ENCODE measurements around the gene LRBA. TPM values are rescaled to one million over a fixed set of nuclear protein-coding genes. Genes with fewer than 3 reads are reported as not detected.

LRBA gene
- total and polyA plus RNA-seq, 4 experiments from 2014 or later: 17.1 to 64.5 (median 45.4) TPM

- ChIA-PET POLR2A (ENCODE audit: partially characterized antibody) (no interaction called here), CTCF (ENCODE audit: partially characterized antibody) (no interaction called here)
- Mint-ChIP-seq H3K4me1 (peaks cover 0 to 13% (median 12%) of the 10 kb centered on the region in 4 donors), H3K27me3 (no peaks in the 10 kb centered on the region), H3K36me3 (peaks cover 28 to 30% of the 10 kb centered on the region in 2 donors), H3K27ac (peak overlapping the region in 2 of 7 donors; percentile 6 to 50), H3K4me3 (no peak overlapping the region), H3K9me3 (no peaks in the 10 kb centered on the region)
- intact Hi-C loops (cut with micrococcal nuclease): no loop called here
- no peak for DNase-seq
- no peak overlapping the region for H3K27ac ChIP-seq (ENCODE audit: low read depth, low read length)
- no peaks in the 10 kb centered on the region for H3K4me1 ChIP-seq (ENCODE audit: insufficient read depth, low read length)
- H3K4me3 ChIP-seq (ENCODE audit: low read length in 2 of 2): no peak overlapping the region
- no peaks in the 10 kb centered on the region for H3K9me3 ChIP-seq (ENCODE audit: control insufficient read depth in 1 of 2, low read length in 2 of 2)
- H3K27me3 ChIP-seq (ENCODE audit: insufficient read depth, low read length): no peaks in the 10 kb centered on the region
- no peaks in the 10 kb centered on the region for H3K36me3 ChIP-seq (ENCODE audit: insufficient read depth, low read length)
Measured at GRCh38 chr4:150769845-150770244, 245.2 kb downstream of the LRBA start.

GRCh38 chr4:150769248-150769647 is 245.8 kb downstream of the LRBA start:
- intact Hi-C loops (cut with micrococcal nuclease): no loop called here
- peaks cover 0 to 2% (median 0%) of the 10 kb centered on the region in 8 donors for H3K9me3 Mint-ChIP-seq
- no peak overlapping the region for H3K27ac Mint-ChIP-seq
- ChIA-PET CTCF (ENCODE audit: partially characterized antibody) (no interaction called here), POLR2A (ENCODE audit: partially characterized antibody) (no interaction called here)
- Histone ChIP-seq H3K9me3 (ENCODE audit: control insufficient read depth in 1 of 2, low read length in 2 of 2) (no peaks in the 10 kb centered on the region), H3K4me1 (ENCODE audit: insufficient read depth, low read length) (no peaks in the 10 kb centered on the region), H3K4me3 (ENCODE audit: low read length in 2 of 2) (no peak overlapping the region), H3K27ac (ENCODE audit: low read depth, low read length) (no peak overlapping the region), H3K36me3 (ENCODE audit: insufficient read depth, low read length) (no peaks in the 10 kb centered on the region), H3K27me3 (ENCODE audit: insufficient read depth, low read length) (no peaks in the 10 kb centered on the region)
- H3K36me3 Mint-ChIP-seq: peaks cover 30% of the 10 kb centered on the region in 2 donors
- DNase-seq: no peak
- peak overlapping the region in 1 of 8 donors; percentile 29 for H3K4me3 Mint-ChIP-seq
- H3K4me1 Mint-ChIP-seq: peaks cover 0 to 13% (median 12%) of the 10 kb centered on the region in 4 donors
- no peaks in the 10 kb centered on the region for H3K27me3 Mint-ChIP-seq

GRCh38 chr4:150768497-150768896 is 246.6 kb downstream of the LRBA start:
- peaks cover 0 to 2% (median 0%) of the 10 kb centered on the region in 8 donors for H3K9me3 Mint-ChIP-seq
- no peak overlapping the region for H3K4me3 ChIP-seq (ENCODE audit: low read length in 2 of 2)
- H3K9me3 ChIP-seq (ENCODE audit: control insufficient read depth in 1 of 2, low read length in 2 of 2): no peaks in the 10 kb centered on the region
- H3K27ac Mint-ChIP-seq: no peak overlapping the region
- H3K4me1 Mint-ChIP-seq: peaks cover 0 to 14% (median 12%) of the 10 kb centered on the region in 4 donors
- H3K36me3 Mint-ChIP-seq: peaks cover 26 to 27% of the 10 kb centered on the region in 2 donors
- no peaks in the 10 kb centered on the region for H3K27me3 ChIP-seq (ENCODE audit: insufficient read depth, low read length)
- no peaks in the 10 kb centered on the region for H3K27me3 Mint-ChIP-seq
- CTCF ChIA-PET (ENCODE audit: partially characterized antibody): no interaction called here
- no peak for DNase-seq
- POLR2A ChIA-PET (ENCODE audit: partially characterized antibody): no interaction called here
- H3K36me3 ChIP-seq (ENCODE audit: insufficient read depth, low read length): no peaks in the 10 kb centered on the region
- intact Hi-C loops (cut with micrococcal nuclease): no loop called here
- no peaks in the 10 kb centered on the region for H3K4me1 ChIP-seq (ENCODE audit: insufficient read depth, low read length)
- no peak overlapping the region for H3K27ac ChIP-seq (ENCODE audit: low read depth, low read length)
- H3K4me3 Mint-ChIP-seq: no peak overlapping the region

- no peak overlapping the region for H3K4me3 ChIP-seq (ENCODE audit: low read length in 2 of 2)
- peaks cover 18 to 31% of the 10 kb centered on the region in 2 donors for H3K36me3 Mint-ChIP-seq
- no peak overlapping the region for H3K4me3 Mint-ChIP-seq
- H3K27me3 ChIP-seq (ENCODE audit: insufficient read depth, low read length): no peaks in the 10 kb centered on the region
- H3K4me1 ChIP-seq (ENCODE audit: insufficient read depth, low read length): no peaks in the 10 kb centered on the region
- H3K36me3 ChIP-seq (ENCODE audit: insufficient read depth, low read length): peaks cover 4% of the 10 kb centered on the region
- ChIA-PET CTCF (ENCODE audit: partially characterized antibody) (no interaction called here), POLR2A (ENCODE audit: partially characterized antibody) (no interaction called here)
- peaks cover 0 to 2% (median 0%) of the 10 kb centered on the region in 8 donors for H3K9me3 Mint-ChIP-seq
- DNase-seq: no peak
- no peak overlapping the region for H3K27ac ChIP-seq (ENCODE audit: low read depth, low read length)
- H3K27ac Mint-ChIP-seq: no peak overlapping the region
- peaks cover 0 to 12% (median 10%) of the 10 kb centered on the region in 4 donors for H3K4me1 Mint-ChIP-seq
- H3K9me3 ChIP-seq (ENCODE audit: control insufficient read depth in 1 of 2, low read length in 2 of 2): no peaks in the 10 kb centered on the region
- no peaks in the 10 kb centered on the region for H3K27me3 Mint-ChIP-seq
- intact Hi-C loops (cut with micrococcal nuclease): no loop called here
Measured at GRCh38 chr4:150765216-150765615, 249.9 kb downstream of the LRBA start.

- no peak for DNase-seq
- intact Hi-C loops (cut with micrococcal nuclease): no loop called here
- Mint-ChIP-seq H3K27me3 (no peaks in the 10 kb centered on the region), H3K27ac (no peak overlapping the region), H3K36me3 (peaks cover 16 to 26% of the 10 kb centered on the region in 2 donors), H3K4me3 (no peak overlapping the region), H3K9me3 (no peaks in the 10 kb centered on the region), H3K4me1 (peaks cover 0 to 14% (median 7%) of the 10 kb centered on the region in 4 donors)
- Histone ChIP-seq H3K4me3 (ENCODE audit: low read length in 2 of 2) (no peak overlapping the region), H3K9me3 (ENCODE audit: control insufficient read depth in 1 of 2, low read length in 2 of 2) (no peaks in the 10 kb centered on the region), H3K4me1 (ENCODE audit: insufficient read depth, low read length) (no peaks in the 10 kb centered on the region), H3K36me3 (ENCODE audit: insufficient read depth, low read length) (no peaks in the 10 kb centered on the region), H3K27ac (ENCODE audit: low read depth, low read length) (no peak overlapping the region), H3K27me3 (ENCODE audit: insufficient read depth, low read length) (no peaks in the 10 kb centered on the region)
- POLR2A ChIA-PET (ENCODE audit: partially characterized antibody): no interaction called here
- CTCF ChIA-PET (ENCODE audit: partially characterized antibody): no interaction called here
Measured at GRCh38 chr4:150751648-150752047, 263.4 kb downstream of the LRBA start.

- no peaks in the 10 kb centered on the region for H3K9me3 Mint-ChIP-seq
- H3K4me3 Mint-ChIP-seq: no peak overlapping the region
- no peaks in the 10 kb centered on the region for H3K9me3 ChIP-seq (ENCODE audit: control insufficient read depth in 1 of 2, low read length in 2 of 2)
- H3K4me3 ChIP-seq (ENCODE audit: low read length in 2 of 2): no peak overlapping the region
- no peaks in the 10 kb centered on the region for H3K36me3 ChIP-seq (ENCODE audit: insufficient read depth, low read length)
- no peaks in the 10 kb centered on the region for H3K27me3 Mint-ChIP-seq
- H3K36me3 Mint-ChIP-seq: peaks cover 17 to 33% of the 10 kb centered on the region in 2 donors
- POLR2A ChIA-PET (ENCODE audit: partially characterized antibody): no interaction called here
- H3K4me1 Mint-ChIP-seq: peaks cover 0 to 12% (median 7%) of the 10 kb centered on the region in 4 donors
- intact Hi-C loops (cut with micrococcal nuclease): no loop called here
- CTCF ChIA-PET (ENCODE audit: partially characterized antibody): no interaction called here
- no peak overlapping the region for H3K27ac ChIP-seq (ENCODE audit: low read depth, low read length)
- no peaks in the 10 kb centered on the region for H3K4me1 ChIP-seq (ENCODE audit: insufficient read depth, low read length)
- no peak for DNase-seq
- H3K27ac Mint-ChIP-seq: no peak overlapping the region
- no peaks in the 10 kb centered on the region for H3K27me3 ChIP-seq (ENCODE audit: insufficient read depth, low read length)
Measured at GRCh38 chr4:150750824-150751223, 264.3 kb downstream of the LRBA start.

GRCh38 chr4:150746156-150746555 is 268.9 kb downstream of the LRBA start:
- Mint-ChIP-seq H3K27me3 (no peaks in the 10 kb centered on the region), H3K27ac (no peak overlapping the region), H3K4me1 (peaks cover 0 to 8% (median 1%) of the 10 kb centered on the region in 4 donors), H3K36me3 (peaks cover 14 to 26% of the 10 kb centered on the region in 2 donors), H3K4me3 (no peak overlapping the region), H3K9me3 (no peaks in the 10 kb centered on the region)
- CTCF ChIA-PET (ENCODE audit: partially characterized antibody): interaction anchor here (0.7 kb wide), 1 partner anchor 11 kb away, joined by 3 read pairs; no protein-coding TSS in a partner anchor
- Histone ChIP-seq H3K4me1 (ENCODE audit: insufficient read depth, low read length) (no peaks in the 10 kb centered on the region), H3K27ac (ENCODE audit: low read depth, low read length) (no peak overlapping the region), H3K36me3 (ENCODE audit: insufficient read depth, low read length) (no peaks in the 10 kb centered on the region), H3K4me3 (ENCODE audit: low read length in 2 of 2) (no peak overlapping the region), H3K27me3 (ENCODE audit: insufficient read depth, low read length) (no peaks in the 10 kb centered on the region), H3K9me3 (ENCODE audit: control insufficient read depth in 1 of 2, low read length in 2 of 2) (no peaks in the 10 kb centered on the region)
- POLR2A ChIA-PET (ENCODE audit: partially characterized antibody): no interaction called here
- no peak for DNase-seq
- intact Hi-C loops (cut with micrococcal nuclease): no loop called here

- H3K27me3 ChIP-seq (ENCODE audit: insufficient read depth, low read length): no peaks in the 10 kb centered on the region
- Mint-ChIP-seq H3K27ac (no peak overlapping the region), H3K36me3 (peaks cover 16 to 28% of the 10 kb centered on the region in 2 donors), H3K4me1 (peaks cover 0 to 8% (median 3%) of the 10 kb centered on the region in 4 donors), H3K9me3 (peaks cover 0 to 3% (median 1%) of the 10 kb centered on the region in 8 donors), H3K27me3 (no peaks in the 10 kb centered on the region), H3K4me3 (no peak overlapping the region)
- H3K27ac ChIP-seq (ENCODE audit: low read depth, low read length): no peak overlapping the region
- H3K4me1 ChIP-seq (ENCODE audit: insufficient read depth, low read length): no peaks in the 10 kb centered on the region
- H3K4me3 ChIP-seq (ENCODE audit: low read length in 2 of 2): no peak overlapping the region
- no peaks in the 10 kb centered on the region for H3K36me3 ChIP-seq (ENCODE audit: insufficient read depth, low read length)
- intact Hi-C loops (cut with micrococcal nuclease): no loop called here
- no peaks in the 10 kb centered on the region for H3K9me3 ChIP-seq (ENCODE audit: control insufficient read depth in 1 of 2, low read length in 2 of 2)
- CTCF ChIA-PET (ENCODE audit: partially characterized antibody): interaction anchor here (1.3 kb wide), 1 partner anchor 8 kb away, joined by 4 read pairs; no protein-coding TSS in a partner anchor
- POLR2A ChIA-PET (ENCODE audit: partially characterized antibody): no interaction called here
- DNase-seq: no peak
Measured at GRCh38 chr4:150744570-150744969, 270.5 kb downstream of the LRBA start.
